MCF 10A (cell line): Measurements from ENCODE around the gene APCDD1L. TPM values are rescaled to one million over a fixed set of nuclear protein-coding genes. Genes with fewer than 3 reads are reported as not detected.
"Not testable (repeated sequence)": the region's sequence is repeated elsewhere in the genome, so short reads cannot be mapped to it uniquely, and the experiment has no call there.

Experiments used
- BruUV-seq: library from RNA; stranded (reverse); fragments of 400-500 nt; replicated peaks from 2 replicates; lab custom pipeline; 2021; lab: Mats Ljungman, UMichigan
- CTCF ChIA-PET: fragments of 300-600 bp; sonication (Branson Sonifier 250); formaldehyde crosslinking; extraction: SDS; loops from one replicate; lab custom pipeline; 2021; ENCODE audit warnings: antibody characterized with exemption, inconsistent platforms; lab: Yijun Ruan, JAX
- POLR2A ChIA-PET: fragments of 300-600, 350-650 bp; sonication (Branson Sonifier 250); formaldehyde crosslinking; extraction: SDS; loops from one replicate; lab custom pipeline; 2020; ENCODE audit warnings: antibody characterized with exemption, inconsistent platforms; lab: Yijun Ruan, JAX
- DNase-seq: peaks from one replicate; pipeline ENCODE4 v3.0.0-alpha.2; 2018; ENCODE audit not compliant: unreplicated experiment
- H3K27ac Mint-ChIP-seq: one replicate; pipeline ENCODE4 v1.8.0; 2022; ENCODE audit warnings: mild to moderate bottlenecking, low read depth, mixed read lengths; ENCODE audit not compliant: unreplicated experiment
- H3K27me3 Mint-ChIP-seq: one replicate; pipeline ENCODE4 v1.8.0; 2022; ENCODE audit warnings: mixed read lengths; ENCODE audit not compliant: insufficient read depth, unreplicated experiment
- H3K36me3 Mint-ChIP-seq: one replicate; pipeline ENCODE4 v1.8.0; 2022; ENCODE audit warnings: mild to moderate bottlenecking, moderate library complexity, mixed read lengths; ENCODE audit not compliant: insufficient read depth, unreplicated experiment
- H3K4me1 Mint-ChIP-seq: one replicate; pipeline ENCODE4 v1.8.0; 2022; ENCODE audit warnings: mixed read lengths; ENCODE audit not compliant: insufficient read depth, unreplicated experiment
- H3K4me3 Mint-ChIP-seq: one replicate; pipeline ENCODE4 v1.8.0; 2022; ENCODE audit warnings: mild to moderate bottlenecking, moderate library complexity, mixed read lengths; ENCODE audit not compliant: unreplicated experiment
- H3K9me3 Mint-ChIP-seq: one replicate; pipeline ENCODE4 v1.8.0; 2022; ENCODE audit warnings: mixed read lengths; ENCODE audit not compliant: unreplicated experiment
- intact Hi-C: fragments of 100-400 bp; cut with micrococcal nuclease; formaldehyde crosslinking; loops from 2 replicates; pipeline ENCODE4 v1.14.1; 2022
- total RNA-seq: library from RNA; stranded (reverse); gene quantifications from 2 replicates; pipeline ENCODE4 v1.2.3, GENCODE V29; 2022
- TF ChIP-seq, protein P1 (sequence below): fragments of 200-600 bp; IDR thresholded peaks from one replicate; pipeline ENCODE4 v1.8.0; 2022; ENCODE audit warnings: antibody characterized with exemption, mild to moderate bottlenecking; ENCODE audit not compliant: unreplicated experiment

APCDD1L gene
- total RNA-seq, 1 experiment from 2014 or later = 0.86 TPM

DNA sequence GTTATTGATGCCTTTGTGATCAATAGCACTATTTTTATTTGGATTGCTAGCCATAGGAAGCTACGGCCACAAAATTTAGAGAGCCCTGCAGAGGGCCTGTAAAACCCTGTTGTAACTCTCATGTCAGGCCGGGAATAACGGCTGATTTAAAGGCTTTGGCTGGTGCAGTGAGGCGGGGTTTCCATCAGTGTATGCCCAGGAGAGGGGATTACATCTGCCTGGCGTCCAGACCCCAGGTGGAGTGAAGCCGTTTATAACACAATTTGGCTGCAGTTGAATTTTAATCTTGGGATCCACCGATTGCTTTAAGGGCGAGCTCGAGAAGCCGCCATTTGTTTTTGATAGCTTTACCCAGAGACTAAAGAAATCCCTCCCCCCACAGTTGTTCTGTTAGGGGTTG lies 29.1 kb upstream of the APCDD1L start:
- CTCF ChIA-PET = interaction anchor here (0.6 kb wide), 1 partner anchor 922 kb away, joined by 3 read pairs; no protein-coding TSS in a partner anchor
- intact Hi-C loops = no loop called here
- H3K36me3 Mint-ChIP-seq = no peaks in the 10 kb centered on the region
- TF ChIP-seq, protein P1, sequence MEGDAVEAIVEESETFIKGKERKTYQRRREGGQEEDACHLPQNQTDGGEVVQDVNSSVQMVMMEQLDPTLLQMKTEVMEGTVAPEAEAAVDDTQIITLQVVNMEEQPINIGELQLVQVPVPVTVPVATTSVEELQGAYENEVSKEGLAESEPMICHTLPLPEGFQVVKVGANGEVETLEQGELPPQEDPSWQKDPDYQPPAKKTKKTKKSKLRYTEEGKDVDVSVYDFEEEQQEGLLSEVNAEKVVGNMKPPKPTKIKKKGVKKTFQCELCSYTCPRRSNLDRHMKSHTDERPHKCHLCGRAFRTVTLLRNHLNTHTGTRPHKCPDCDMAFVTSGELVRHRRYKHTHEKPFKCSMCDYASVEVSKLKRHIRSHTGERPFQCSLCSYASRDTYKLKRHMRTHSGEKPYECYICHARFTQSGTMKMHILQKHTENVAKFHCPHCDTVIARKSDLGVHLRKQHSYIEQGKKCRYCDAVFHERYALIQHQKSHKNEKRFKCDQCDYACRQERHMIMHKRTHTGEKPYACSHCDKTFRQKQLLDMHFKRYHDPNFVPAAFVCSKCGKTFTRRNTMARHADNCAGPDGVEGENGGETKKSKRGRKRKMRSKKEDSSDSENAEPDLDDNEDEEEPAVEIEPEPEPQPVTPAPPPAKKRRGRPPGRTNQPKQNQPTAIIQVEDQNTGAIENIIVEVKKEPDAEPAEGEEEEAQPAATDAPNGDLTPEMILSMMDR = no peak
- POLR2A ChIA-PET = no interaction called here
- no peaks in the 10 kb centered on the region for H3K9me3 Mint-ChIP-seq
- no peaks in the 10 kb centered on the region for H3K27me3 Mint-ChIP-seq
- BruUV-seq = no TSS peak
- H3K4me3 Mint-ChIP-seq = no peak overlapping the region
- DNase-seq = no peak
- no peak overlapping the region for H3K27ac Mint-ChIP-seq
- peaks cover 6% of the 10 kb centered on the region for H3K4me1 Mint-ChIP-seq

DNA sequence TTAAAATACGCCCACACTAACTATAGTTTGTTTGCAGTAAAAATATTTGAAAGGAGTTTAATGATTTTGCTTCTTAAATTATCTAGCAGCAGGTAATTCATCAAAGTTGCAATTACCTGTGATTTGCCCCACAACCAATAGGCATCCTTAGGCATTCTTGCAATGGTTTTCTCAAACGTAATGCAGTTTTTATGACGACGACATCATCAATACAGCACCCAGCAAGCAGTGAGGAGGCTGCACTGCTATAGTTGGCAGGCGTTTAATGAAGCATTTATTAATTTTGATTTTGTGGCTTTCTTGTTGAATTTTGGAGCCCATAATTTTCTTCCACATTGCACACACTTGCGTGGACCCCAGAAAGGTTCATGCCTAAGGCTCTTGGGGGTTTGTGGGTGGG lies 28.1 kb upstream of the APCDD1L start:
- H3K9me3 Mint-ChIP-seq = peaks cover 3% of the 10 kb centered on the region
- no peaks in the 10 kb centered on the region for H3K36me3 Mint-ChIP-seq
- H3K27ac Mint-ChIP-seq = no peak overlapping the region
- intact Hi-C loops = no loop called here
- ChIA-PET CTCF (interaction anchor here (0.5 to 0.6 kb wide), 2 partner anchors 296 to 1626 kb away, joined by 3 to 5 read pairs; no protein-coding TSS in a partner anchor), POLR2A (no interaction called here)
- H3K4me3 Mint-ChIP-seq = no peak overlapping the region
- TF ChIP-seq, protein P1 = no peak
- no peaks in the 10 kb centered on the region for H3K27me3 Mint-ChIP-seq
- no TSS peak for BruUV-seq
- peaks cover 5% of the 10 kb centered on the region for H3K4me1 Mint-ChIP-seq
- DNase-seq = no peak

DNA sequence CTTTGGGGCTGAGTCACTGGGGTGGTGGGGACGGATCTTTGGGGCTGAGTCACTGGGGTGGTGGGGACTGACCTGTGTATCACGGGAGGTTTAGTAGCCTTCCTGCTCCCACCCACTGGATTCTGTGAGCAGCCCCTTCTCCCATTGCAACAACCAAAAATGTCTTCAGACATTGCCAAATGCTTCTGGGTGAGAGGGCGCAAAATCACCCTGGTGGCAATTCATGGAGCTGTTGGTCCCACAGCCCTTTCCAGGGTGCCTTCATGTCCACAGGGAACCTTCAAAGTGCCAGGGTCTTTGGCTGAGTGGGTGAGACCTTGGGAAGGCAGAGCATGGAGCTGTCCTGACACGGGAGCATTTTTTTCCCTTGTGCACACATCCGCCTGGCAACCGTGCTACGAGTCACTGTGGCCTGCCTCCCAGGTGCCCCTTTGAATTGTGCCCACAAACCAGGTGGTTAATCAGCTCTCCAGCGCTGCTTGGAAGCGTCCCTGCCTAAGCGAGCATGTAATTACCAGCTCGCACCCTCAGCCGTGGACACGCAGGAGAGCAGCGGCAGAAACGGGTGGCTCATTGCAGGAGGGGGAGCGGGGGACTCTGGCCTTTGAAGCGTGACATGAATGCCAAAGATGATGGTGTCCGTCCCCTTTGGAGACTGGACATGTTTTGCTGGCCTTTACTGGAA lies 27.4 kb upstream of the APCDD1L start:
- POLR2A ChIA-PET = no interaction called here
- Mint-ChIP-seq H3K36me3 (no peaks in the 10 kb centered on the region), H3K4me3 (no peak overlapping the region), H3K4me1 (no peaks in the 10 kb centered on the region), H3K27ac (no peak overlapping the region), H3K27me3 (no peaks in the 10 kb centered on the region), H3K9me3 (peaks cover 10% of the 10 kb centered on the region)
- no TSS peak for BruUV-seq
- TF ChIP-seq, protein P1 = no peak
- CTCF ChIA-PET = no interaction called here
- peak; percentile 14 for DNase-seq
- intact Hi-C loops = no loop called here

DNA sequence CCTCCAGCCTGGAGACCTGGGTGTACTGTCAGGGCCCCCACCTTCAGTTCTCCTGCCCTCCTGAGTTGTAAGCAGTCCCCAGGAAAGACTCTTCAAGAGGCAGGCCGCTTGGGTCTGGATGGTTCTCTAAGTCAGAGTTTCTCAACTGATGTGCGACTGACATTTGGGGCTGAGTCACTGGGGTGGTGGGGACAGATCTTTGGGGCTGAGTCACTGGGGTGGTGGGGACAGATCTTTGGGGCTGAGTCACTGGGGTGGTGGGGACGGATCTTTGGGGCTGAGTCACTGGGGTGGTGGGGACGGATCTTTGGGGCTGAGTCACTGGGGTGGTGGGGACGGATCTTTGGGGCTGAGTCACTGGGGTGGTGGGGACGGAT lies 26.8 kb upstream of the APCDD1L start:
- H3K27me3 Mint-ChIP-seq, H3K27ac Mint-ChIP-seq, CTCF ChIA-PET, H3K36me3 Mint-ChIP-seq, POLR2A ChIA-PET, H3K4me1 Mint-ChIP-seq, BruUV-seq, intact Hi-C loops, H3K4me3 Mint-ChIP-seq: not testable (repeated sequence)
- DNase-seq = peak; percentile 46
- H3K9me3 Mint-ChIP-seq = peaks cover 12% of the 10 kb centered on the region
